Measurements from ENCODE around the gene MAP4K4.

GRCh38 chr2:101930019-101930418 is 232.5 kb downstream of the MAP4K4 start:
- TF ChIP-seq, protein P1, sequence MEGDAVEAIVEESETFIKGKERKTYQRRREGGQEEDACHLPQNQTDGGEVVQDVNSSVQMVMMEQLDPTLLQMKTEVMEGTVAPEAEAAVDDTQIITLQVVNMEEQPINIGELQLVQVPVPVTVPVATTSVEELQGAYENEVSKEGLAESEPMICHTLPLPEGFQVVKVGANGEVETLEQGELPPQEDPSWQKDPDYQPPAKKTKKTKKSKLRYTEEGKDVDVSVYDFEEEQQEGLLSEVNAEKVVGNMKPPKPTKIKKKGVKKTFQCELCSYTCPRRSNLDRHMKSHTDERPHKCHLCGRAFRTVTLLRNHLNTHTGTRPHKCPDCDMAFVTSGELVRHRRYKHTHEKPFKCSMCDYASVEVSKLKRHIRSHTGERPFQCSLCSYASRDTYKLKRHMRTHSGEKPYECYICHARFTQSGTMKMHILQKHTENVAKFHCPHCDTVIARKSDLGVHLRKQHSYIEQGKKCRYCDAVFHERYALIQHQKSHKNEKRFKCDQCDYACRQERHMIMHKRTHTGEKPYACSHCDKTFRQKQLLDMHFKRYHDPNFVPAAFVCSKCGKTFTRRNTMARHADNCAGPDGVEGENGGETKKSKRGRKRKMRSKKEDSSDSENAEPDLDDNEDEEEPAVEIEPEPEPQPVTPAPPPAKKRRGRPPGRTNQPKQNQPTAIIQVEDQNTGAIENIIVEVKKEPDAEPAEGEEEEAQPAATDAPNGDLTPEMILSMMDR (IDR thresholded peaks at IDR 0.05; ENCODE audit: poor library complexity): no peak
- no peak for TF ChIP-seq EZH2 (IDR thresholded peaks at IDR 0.05; ENCODE audit: borderline replicate concordance)
